Liver (tissue), 3 donors: ENCODE measurements around the gene RBMS3.

Experiments
- EGR1 ChIP-seq, 2 donors: IDR thresholded peaks; 2 replicates each; pipeline ENCODE4 v1.6.1; 2016 to 2018; ENCODE audit warnings: antibody characterized with exemption in 2 of 2, low read depth in 2 of 2
- FOXA1 ChIP-seq: IDR thresholded peaks from 2 replicates; pipeline ENCODE4 v1.6.1; 2016; ENCODE audit warnings: antibody characterized with exemption
- GABPA ChIP-seq, 2 donors: IDR thresholded peaks in 1 of 2; conservative IDR thresholded peaks in 1 of 2; 2 replicates each; pipeline ENCODE4 v1.6.1; 2016; ENCODE audit warnings: antibody characterized with exemption in 2 of 2, mild to moderate bottlenecking in 1 of 2, moderate library complexity in 1 of 2
- JUND ChIP-seq, 2 donors: IDR thresholded peaks; 2 replicates each; pipeline ENCODE4 v1.6.1; 2016; ENCODE audit warnings: antibody characterized with exemption in 2 of 2
- TAF1 ChIP-seq: conservative IDR thresholded peaks from 2 replicates; pipeline ENCODE4 v1.6.1; 2016; ENCODE audit warnings: antibody characterized with exemption, mild to moderate bottlenecking
- YY1 ChIP-seq: IDR thresholded peaks from 2 replicates; pipeline ENCODE4 v1.6.1; 2016; ENCODE audit warnings: antibody characterized with exemption, mild to moderate bottlenecking
- TF ChIP-seq, protein P1 (sequence below): IDR thresholded peaks from 2 replicates; pipeline ENCODE4 v1.6.1; 2016; ENCODE audit warnings: antibody characterized with exemption, mild to moderate bottlenecking
- TF ChIP-seq, protein P2 (sequence below): IDR thresholded peaks from 2 replicates; pipeline ENCODE4 v1.6.1; 2016; ENCODE audit warnings: antibody characterized with exemption
- TF ChIP-seq, protein P3 (sequence below): fragments of 150-350 bp; IDR thresholded peaks from 2 replicates; pipeline ENCODE4 v1.5.1; 2017; ENCODE audit warnings: improper control_type of control experiment, low read depth, low read length; ENCODE audit not compliant: missing input control
- TF ChIP-seq, protein P4 (sequence below): IDR thresholded peaks from 2 replicates; pipeline ENCODE4 v1.6.1; 2016; ENCODE audit warnings: antibody characterized with exemption
- donor health status: healthy.
- donor health status: healthy.

DNA sequence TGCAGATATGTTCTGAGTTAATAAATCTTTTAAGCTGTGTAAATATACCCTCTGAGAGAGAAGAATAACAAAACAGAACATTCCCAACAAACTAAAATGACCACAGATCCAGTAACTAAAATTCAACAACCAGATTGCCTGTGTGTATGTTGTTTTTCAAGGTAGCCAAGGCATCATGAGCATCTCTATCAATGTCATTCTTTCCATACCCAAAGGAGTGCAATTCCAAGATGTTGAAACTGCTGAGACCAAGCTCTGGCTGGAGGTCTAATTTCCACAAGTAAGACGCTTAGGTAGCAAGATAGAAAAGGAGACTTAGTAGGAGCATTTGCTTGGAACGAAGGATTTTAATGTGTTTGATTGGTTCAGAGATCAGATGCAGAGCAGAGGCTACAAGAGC is 276.3 kb downstream of the RBMS3 start:
- TF ChIP-seq EGR1 (IDR thresholded peaks at IDR 0.05; ENCODE audit: low read depth in 2 of 2), result no peak
- TF ChIP-seq, protein P1, sequence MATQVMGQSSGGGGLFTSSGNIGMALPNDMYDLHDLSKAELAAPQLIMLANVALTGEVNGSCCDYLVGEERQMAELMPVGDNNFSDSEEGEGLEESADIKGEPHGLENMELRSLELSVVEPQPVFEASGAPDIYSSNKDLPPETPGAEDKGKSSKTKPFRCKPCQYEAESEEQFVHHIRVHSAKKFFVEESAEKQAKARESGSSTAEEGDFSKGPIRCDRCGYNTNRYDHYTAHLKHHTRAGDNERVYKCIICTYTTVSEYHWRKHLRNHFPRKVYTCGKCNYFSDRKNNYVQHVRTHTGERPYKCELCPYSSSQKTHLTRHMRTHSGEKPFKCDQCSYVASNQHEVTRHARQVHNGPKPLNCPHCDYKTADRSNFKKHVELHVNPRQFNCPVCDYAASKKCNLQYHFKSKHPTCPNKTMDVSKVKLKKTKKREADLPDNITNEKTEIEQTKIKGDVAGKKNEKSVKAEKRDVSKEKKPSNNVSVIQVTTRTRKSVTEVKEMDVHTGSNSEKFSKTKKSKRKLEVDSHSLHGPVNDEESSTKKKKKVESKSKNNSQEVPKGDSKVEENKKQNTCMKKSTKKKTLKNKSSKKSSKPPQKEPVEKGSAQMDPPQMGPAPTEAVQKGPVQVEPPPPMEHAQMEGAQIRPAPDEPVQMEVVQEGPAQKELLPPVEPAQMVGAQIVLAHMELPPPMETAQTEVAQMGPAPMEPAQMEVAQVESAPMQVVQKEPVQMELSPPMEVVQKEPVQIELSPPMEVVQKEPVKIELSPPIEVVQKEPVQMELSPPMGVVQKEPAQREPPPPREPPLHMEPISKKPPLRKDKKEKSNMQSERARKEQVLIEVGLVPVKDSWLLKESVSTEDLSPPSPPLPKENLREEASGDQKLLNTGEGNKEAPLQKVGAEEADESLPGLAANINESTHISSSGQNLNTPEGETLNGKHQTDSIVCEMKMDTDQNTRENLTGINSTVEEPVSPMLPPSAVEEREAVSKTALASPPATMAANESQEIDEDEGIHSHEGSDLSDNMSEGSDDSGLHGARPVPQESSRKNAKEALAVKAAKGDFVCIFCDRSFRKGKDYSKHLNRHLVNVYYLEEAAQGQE, result no peak
- TF ChIP-seq, protein P2, sequence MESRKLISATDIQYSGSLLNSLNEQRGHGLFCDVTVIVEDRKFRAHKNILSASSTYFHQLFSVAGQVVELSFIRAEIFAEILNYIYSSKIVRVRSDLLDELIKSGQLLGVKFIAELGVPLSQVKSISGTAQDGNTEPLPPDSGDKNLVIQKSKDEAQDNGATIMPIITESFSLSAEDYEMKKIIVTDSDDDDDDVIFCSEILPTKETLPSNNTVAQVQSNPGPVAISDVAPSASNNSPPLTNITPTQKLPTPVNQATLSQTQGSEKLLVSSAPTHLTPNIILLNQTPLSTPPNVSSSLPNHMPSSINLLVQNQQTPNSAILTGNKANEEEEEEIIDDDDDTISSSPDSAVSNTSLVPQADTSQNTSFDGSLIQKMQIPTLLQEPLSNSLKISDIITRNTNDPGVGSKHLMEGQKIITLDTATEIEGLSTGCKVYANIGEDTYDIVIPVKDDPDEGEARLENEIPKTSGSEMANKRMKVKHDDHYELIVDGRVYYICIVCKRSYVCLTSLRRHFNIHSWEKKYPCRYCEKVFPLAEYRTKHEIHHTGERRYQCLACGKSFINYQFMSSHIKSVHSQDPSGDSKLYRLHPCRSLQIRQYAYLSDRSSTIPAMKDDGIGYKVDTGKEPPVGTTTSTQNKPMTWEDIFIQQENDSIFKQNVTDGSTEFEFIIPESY, result no peak
- no peak for TF ChIP-seq TAF1
- TF ChIP-seq, protein P3, sequence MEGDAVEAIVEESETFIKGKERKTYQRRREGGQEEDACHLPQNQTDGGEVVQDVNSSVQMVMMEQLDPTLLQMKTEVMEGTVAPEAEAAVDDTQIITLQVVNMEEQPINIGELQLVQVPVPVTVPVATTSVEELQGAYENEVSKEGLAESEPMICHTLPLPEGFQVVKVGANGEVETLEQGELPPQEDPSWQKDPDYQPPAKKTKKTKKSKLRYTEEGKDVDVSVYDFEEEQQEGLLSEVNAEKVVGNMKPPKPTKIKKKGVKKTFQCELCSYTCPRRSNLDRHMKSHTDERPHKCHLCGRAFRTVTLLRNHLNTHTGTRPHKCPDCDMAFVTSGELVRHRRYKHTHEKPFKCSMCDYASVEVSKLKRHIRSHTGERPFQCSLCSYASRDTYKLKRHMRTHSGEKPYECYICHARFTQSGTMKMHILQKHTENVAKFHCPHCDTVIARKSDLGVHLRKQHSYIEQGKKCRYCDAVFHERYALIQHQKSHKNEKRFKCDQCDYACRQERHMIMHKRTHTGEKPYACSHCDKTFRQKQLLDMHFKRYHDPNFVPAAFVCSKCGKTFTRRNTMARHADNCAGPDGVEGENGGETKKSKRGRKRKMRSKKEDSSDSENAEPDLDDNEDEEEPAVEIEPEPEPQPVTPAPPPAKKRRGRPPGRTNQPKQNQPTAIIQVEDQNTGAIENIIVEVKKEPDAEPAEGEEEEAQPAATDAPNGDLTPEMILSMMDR, result no peak
- TF ChIP-seq, protein P4, sequence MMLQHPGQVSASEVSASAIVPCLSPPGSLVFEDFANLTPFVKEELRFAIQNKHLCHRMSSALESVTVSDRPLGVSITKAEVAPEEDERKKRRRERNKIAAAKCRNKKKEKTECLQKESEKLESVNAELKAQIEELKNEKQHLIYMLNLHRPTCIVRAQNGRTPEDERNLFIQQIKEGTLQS, result no peak
- TF ChIP-seq YY1, result no peak
- TF ChIP-seq FOXA1, result no peak
- TF ChIP-seq GABPA (IDR thresholded peaks at IDR 0.05 in 1 of 2, conservative IDR thresholded peaks at IDR 0.05 in 1 of 2), result no peak
- no peak for TF ChIP-seq JUND (IDR thresholded peaks at IDR 0.05)
